GM18861 (cell line): ENCODE data around the gene CALML5.

Experiments used
- ATAC-seq: cut with Tn5 transposase; IDR thresholded peaks from one replicate; pipeline ENCODE4 v1.9.1; 2021; ENCODE audit not compliant: unreplicated experiment

CALML5 gene

DNA sequence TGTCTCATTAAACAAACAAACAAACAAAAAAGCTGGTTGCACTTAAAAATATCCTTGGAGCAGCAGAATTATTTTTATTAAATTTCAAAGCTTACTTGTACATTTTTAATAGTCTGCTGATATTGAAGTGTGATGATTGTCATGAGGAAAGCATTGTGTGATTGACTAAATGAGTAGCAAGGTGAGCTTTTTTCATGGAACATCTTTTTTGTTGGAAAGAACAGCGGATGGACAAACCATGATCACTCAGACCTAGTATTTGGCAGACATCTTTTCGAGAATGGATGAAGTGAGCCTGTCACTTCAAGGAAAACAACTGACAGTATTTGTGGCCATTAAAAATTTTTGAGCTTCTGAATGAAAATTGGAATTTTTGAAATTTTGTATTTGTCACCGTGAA, 19.7 kb upstream of the CALML5 start:
- no peak for ATAC-seq

DNA sequence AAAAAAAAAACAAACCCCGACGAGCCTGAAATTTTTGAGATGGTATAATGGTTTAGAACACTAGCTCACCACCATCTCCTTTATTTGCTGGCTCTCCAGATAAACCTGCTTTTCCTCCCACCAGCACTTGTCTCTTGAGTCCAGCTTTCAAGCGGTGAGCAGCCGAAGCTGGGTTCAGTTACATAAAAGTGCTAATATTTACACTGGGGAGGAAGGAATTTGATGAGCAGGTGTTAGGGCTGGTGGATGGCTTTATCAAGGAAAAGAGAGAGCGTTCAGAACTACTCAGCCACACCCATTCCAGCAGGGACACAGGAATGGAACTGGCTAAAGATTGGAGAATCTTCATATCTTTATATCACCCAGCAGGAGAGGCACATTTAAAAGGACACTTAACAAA, 18.8 kb upstream of the CALML5 start:
- ATAC-seq: no peak

DNA sequence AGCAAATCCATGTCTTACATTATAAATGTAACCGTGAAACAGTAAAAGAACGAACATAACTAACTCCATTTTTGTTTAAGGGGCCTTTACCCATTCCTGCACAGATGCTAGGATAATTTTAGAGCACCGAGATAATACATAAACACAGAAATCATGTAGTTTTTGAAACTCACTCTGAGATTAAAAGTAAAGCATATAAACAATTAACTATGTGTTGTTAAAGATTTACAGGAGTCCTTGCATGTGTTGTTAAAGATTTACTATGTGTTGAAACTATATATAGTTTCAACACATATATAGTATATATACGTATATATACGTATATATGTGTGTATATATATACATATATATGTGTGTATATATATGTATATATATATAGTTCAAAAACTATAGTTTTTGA, 18.2 kb upstream of the CALML5 start:
- ATAC-seq: no peak

DNA sequence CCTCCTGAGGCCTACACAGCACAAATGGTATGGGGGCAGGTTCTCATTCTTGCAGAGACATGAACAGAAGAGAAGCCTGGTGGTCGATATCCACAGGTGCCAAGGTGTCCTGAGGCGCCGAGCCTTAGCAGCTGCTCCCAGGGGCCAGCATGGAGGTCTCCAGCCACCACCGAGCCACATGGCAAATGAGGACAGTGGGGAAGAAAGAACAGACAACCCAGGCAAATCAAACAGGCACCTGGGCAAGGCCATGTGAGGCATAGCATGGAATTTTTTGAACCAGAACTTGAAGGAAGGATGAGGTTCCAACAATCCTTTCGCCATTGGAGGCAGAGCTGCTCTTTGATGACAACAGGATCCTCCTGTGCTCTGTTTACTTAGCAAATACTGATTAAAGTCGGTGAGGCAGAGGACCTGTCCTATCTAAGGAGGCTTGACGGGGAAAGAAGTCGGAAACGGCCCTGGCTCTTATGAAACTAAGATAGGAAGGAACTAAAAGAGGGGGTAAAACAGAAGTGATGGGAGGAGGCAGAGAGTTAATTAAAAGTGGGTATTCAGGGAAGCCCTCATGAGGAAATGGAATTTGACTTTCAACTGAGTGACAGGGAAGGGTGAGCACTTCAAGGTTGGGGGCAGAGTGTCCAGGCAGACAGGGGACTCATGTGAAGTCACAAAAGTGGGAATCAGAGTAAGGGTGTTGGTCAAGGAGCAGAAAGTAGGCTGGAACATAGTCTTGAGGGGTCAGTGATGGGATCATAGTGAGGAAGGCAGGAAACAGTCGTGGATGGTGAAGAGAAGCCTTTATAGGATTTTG, 16.8 kb upstream of the CALML5 start:
- no peak for ATAC-seq

DNA sequence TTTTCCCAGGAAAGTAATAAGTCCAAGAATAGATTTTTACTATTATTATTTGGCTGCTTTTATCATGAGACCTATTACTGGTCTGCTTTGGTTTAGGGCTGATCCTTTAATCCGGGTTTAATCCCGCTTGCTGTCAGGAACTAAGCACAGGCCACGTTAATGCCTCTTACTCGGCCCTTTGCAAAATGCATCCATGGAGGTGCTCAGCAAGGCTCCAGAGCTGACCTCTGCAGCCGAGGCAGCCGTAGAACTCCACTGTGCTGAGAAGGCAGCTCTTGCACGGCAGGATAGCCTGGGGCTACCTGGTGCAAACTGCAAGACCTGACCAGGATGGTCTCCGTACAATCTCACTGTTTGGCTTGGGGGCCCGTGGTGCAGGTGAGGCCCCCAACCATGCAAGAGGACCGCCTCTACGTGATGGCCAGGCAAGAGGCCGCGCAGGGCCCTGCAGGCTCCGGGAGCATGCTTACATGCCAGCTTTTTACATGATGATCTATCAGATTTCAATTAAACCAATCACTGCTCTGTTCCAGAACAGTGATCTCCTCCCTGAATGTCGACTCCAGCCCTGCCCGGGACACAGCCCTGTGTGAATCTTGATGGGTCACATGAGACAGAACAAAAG, 15.0 kb upstream of the CALML5 start:
- ATAC-seq: no peak

DNA sequence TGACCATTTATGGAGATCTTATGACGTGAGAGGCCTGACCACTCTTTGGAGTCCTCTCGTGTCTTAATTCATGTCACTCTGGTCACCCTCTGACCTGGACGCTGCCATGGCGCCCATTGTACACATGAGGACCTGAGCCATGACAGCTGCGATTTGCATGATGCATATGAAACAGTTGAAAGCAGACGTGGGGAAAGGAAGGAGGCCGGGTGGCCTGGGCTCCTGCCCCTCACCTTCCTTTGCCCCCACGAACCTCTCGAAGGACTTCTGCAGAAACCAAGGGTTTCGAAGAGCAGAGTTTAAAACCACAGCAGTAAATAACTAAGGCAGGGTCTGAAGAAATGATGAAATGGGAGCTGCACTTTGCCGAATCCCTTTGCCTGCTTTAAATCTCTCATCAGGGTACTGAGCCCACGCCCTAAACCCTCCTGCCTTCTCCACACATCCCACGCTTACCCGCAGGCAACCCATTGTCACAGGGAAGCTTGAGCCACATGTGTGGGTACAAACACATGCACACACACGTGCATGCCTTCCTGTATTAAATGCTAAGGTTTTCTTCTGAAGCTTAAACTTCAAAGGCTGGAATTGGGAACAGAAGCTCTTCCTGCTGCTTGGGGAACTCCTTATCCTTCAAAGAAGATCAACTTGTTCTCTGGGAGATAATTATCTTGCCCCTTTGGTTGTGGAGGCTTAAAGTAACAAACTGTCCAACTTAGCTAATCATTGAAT, 13.7 kb upstream of the CALML5 start:
- no peak for ATAC-seq

DNA sequence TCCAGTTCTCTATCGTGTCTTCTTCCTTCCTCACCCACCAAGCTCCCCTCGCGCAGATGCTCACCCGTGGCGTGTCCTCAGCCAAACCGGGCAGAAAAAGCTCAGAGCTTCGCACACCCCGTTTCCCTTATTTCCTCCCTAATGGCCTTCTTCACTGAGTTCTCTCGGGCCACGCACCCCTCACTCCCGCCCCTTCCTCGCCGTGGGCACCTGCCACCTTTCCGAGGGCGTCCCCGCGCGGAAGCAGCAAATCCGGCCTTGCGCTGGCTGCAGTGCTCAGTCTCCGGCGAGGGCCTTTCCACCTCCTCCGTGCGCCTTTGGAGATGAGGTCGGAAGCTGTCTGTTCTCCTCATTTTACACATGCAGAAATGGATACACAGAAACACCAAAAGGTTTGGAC, 13.0 kb upstream of the CALML5 start:
- no peak for ATAC-seq

DNA sequence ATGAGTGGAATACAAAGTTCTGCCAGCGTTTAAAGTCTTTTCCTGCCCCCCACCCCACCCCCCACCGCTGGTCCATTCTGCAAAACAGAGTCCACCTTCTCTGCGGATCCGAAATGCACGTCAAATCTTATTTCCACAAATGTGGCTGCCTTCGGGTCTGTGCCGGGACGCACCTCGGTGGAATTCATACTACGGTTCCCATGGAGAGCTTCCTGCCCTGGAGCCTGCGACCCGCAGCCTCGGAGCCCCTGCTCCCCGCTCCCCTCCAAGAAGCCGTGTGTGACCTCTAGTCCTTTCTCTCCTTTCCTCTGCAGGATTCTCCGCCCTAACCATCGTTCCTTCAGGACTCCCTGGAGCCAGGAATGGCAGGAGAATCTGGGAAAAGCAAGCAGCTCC, 12.5 kb upstream of the CALML5 start:
- no peak for ATAC-seq

DNA sequence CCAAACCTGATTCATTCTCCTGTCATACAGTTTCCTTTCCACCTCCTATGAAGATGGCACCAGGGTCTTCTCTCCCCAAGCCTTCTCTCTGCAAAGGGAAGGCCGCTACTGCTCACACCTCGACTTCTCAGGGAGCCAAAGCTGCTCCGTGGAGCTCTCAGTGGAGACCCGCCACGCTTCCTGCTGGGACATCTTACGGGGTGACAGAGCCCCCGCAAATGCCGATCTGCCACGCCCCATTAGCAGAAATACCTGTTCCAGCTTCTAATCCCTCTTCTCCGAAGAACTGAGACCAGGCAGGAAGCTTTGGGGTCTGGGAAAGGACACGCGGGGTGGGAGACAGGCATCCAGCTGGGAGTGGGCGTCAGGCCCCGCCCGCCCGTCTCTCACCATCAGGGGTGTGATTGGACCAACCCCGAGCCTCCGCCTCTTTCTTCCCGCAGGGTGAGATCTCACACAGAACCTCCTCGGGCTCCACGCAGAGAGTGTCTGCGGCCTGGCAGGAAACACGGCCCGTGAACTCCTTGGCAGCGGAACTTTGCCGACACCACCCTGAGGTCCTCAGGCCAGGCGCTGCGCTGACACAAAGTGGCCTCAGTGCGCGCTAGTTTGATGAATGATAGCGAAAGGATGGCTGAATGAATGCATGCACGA, 12.0 kb upstream of the CALML5 start:
- no peak for ATAC-seq

DNA sequence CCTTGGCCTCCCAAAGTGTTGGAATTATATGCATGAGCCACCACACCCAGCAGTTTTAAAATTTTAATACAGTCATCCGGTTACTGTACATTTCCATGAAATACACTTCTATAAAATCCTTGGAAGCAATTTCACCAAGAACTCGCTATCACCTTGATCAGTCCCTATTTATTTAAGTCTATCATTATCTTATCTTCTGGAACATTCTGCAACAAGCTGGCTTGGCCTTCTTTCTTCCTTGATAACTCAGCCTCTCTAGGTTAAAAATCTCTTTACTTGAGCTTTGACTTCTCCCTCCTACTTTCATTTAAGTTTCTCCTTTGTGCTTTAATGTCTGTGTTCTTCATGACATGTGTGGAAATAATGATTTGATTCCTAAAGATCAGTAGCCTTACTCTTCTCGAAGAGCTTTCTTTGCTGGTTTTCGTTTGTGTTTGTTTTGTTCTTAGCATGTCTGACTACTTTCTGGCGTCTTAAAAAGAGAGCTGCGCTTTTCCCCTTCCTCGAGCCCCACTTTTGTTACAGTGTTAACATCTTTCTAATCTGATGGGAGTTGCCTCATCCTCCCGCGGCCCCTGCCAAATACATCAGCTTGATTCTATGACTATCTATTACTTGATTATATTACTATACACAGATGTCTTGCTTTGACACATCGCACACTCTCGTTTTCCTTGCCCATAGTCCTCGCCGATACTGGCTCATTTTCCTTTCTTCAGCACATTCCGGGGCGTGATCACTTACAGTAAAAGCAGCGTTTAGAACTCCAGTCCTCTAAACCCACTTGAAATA, 11.1 kb upstream of the CALML5 start:
- no peak for ATAC-seq

DNA sequence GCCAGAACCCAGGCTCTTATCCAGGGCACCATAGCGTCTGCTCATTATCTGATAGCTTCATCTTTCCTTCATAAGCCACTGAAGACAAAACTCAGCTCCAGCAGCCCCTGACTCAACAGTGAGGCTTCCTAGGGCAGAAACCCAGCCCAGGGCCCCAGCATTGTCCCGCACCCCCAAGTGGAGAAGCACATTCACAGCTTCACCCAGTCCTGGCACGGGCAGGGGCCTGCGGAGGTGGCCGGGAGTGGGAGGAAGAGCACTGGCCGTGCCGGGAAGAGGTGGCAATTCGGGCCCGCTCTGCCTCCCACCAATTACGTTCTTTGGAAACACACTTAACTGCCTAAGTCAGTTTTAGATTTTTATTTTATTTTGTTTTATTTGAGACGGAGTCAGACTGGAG, 10.3 kb upstream of the CALML5 start:
- ATAC-seq: no peak

DNA sequence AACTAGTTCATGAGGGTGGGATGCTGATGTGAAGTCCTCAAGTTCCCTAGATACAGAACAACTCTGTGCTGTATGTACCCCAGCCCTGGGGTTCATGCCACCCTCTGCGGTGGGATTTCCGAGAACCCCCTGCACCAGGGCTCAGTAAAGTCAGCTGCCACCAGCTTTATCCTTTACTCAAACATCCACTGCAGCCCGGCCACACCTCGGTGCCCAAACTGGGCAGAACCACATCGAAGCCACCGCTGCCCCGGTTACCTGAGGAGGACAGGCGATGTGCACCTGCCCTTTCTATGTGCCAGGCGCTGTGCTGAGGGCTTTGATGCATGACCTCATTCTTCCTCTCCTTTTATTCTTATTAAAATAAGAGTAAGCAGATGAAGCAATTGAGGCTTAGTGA, 9.9 kb upstream of the CALML5 start:
- no peak for ATAC-seq

DNA sequence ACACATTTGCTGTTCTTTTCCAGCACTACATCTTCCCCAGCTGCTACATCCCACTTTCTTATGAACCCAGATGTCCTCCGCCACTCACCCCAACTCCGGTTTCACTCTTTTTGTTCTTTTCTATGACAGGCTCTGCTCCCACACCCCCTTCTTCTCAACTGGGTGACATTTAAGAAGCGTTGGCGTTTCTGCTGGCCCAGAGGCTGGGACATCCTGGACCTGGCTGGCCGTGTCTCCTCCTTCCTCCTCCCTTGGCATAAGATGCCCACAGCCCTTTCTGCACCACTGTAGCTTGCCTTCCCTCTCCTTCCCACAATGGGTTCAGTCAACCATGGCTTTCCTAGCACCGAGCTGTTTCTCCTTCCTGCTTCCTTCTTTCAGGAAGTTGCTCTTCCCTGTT, 9.4 kb upstream of the CALML5 start:
- ATAC-seq: no peak

DNA sequence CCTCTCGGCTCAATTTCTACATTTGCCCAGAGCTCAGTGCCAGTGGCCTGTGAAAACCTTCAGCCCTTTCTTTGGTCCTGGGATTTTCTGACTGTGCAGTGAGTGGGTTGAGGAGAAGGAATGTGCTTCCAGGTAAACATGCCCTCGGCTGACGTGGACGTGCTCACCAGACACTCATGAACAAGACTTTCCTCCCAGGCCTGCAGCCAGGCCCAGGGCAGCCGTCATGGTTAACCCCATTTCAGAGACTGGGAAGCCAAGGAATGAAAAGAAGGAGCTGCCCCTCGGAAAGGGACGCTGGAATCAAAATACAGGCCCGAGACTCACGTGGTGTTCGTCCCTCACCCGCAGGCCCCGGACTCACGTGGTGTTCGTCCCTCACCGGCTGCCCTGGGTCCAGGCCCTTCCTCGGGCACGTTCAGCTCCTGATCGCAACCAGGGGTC, 8.8 kb upstream of the CALML5 start:
- ATAC-seq: no peak

DNA sequence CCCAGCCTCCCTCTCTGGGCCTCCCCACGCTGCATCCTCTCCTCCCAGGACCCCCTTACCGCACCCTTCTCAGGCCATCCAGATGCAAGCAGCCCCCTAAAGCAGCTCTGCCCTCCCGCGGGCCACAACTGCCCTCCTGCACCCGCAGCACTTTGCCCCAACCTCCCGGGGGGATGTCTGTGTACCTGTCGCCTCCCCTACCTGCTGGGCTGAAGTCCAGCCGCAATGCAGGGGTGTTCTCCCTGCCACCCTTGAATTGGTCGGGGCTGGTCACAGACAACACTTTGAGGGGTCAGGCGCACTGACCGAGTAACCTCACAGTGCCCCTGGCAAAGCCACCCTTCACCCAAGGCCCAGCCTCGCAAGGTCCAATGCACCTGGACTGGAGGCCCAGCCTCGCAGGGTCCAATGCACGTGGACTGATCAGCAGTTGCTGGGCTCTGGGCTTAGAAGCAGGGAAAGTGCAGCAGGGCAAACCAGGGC, 8.3 kb upstream of the CALML5 start:
- no peak for ATAC-seq

DNA sequence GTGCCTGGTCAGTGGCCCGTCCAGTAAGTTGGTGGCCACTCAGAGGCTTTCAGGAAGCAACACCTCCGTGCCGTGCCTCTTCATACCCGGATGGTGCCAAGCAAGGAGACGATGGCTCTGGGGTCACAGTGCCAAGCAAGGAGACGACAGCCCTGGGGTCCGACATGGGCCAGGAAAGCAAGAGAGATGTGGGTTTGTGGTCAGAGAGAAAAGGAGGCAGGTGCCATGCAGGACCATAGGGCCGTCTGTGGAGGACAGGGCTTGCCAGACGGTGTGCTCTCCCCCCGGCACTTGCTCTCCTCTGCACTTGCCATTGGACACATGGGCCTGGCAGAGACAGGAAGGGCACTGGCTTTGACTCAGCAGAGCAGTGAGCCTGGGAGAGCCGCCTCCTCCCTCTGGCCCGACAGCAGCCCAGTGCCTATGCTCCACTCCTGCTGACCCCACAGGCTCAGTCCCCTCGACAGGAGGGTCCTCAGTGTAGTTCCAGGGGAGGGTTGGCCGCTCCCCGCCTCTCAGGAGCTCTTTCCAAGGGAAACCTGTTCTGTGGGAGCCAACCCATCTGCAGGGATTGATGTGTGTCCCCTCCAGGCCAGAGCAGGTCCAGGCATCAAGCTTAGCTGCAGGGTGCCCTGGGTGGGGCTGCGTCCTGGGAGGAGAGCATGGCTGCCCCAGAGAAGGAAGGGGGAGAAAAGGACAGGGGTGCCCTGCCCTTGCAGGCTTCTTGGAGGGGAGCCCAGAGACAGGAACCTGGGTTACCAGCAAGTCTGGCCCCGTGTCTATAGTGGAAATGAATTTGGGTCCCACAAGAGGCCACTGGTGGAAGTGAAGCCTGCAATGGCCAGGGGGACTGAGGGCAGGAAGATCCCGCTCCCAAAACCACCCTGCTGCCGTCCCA, 7.6 kb upstream of the CALML5 start:
- ATAC-seq: no peak

DNA sequence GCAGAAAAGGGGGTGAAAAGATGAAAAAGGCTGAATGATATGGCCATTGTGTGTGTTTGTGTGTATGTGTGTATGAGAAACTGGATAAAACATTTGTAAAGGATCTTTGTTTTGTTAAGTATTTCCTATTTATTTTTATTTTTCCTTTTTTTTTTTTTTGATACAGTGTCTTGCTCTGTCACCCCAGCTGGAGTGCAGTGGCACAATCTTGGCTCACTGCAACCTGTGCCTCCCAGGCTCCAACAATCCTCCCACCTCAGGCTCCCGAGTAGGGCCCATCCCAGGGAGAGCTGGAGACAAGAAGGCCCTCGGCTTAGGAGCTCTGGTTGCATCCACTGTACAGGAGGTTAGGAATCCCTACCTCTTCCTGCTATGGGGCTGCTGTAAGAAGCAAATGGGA, 6.9 kb upstream of the CALML5 start:
- ATAC-seq: no peak

DNA sequence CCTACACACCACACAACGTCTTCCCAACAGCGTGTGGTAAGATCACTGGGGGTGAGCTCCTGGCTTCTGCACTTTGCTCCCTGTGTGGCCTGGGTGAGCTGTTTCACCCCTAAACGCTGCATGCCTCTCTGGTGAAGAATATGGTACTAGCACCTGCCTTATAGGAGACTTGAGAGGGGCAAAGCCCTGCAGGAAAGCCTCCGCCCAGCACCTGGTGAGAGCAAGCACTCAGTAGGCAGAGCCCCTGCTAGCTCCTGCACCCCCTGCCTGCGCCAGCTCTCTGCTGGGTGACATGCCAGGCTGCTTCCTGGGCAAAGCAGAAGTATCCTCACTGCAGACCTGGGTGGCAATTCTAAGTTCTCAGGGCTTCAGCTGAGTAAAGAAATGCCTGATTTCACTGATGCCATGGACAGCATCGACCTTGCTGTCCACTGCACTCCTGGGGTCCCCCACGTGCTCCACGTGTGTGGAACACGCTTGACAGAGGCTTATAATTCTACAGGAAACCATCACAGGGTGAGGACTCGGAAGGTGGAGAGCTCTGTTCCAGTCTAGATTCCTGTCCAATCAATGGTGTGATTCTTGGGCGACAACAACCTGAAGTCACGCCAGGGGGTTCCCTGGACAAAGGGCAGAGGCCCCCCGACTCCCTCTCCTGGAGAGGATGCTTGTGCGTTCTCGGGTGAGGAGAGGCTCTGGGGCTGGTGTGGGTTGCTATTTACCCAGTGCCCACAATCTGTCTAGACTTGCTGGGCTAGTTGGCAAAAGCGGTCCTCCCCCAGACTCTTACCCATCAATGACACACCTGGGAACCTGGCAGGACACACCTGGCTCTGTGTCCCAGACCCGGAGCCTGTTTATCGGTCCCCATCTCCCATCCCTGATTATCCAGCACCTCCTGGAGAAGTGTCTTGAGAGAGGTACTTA, 5.0 kb upstream of the CALML5 start:
- no peak for ATAC-seq

DNA sequence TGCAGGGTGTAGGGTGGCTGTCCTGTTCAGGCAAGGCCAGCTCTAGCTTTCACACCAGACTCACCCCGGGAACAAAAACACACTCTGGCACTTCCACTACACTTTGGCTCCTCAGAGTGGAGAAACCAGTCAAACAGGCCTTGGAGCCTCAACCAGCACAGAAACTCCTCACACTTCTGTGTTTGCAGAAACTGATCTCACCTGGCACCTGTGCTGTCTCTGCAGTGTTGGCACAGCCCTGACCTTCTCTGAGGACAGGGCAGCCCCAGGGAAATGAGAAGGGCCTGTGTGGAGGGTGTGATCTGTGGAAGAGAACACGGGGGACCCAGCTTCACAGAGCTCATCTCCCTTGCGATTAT, 4.1 kb upstream of the CALML5 start:
- ATAC-seq: no peak
